Muscle of arm (tissue), 12 donors: ENCODE results near the gene ABCB9. TPM values are rescaled to one million over a fixed set of nuclear protein-coding genes. Genes with fewer than 3 reads are reported as not detected.
"Not testable (repeated sequence)": the region's sequence is repeated elsewhere in the genome, so short reads cannot be mapped to it uniquely, and the experiment has no call there.

Experiments used
- DNase-seq: peaks from one replicate; pipeline ENCODE4 v3.0.0-alpha.2; 2013
- polyA plus RNA-seq, 12 donors: library from polyadenylated mRNA; unstranded; fragments of 120-200 nt; gene quantifications; one replicate each; pipeline ENCODE4 v1.2.1, GENCODE V29; 2013; ENCODE audit not compliant: insufficient read length in 12 of 12

Gene ABCB9
- polyA plus RNA-seq, 12 donors = 2.4 to 5.3 (median 3.2) TPM; not detected in 2

DNA sequence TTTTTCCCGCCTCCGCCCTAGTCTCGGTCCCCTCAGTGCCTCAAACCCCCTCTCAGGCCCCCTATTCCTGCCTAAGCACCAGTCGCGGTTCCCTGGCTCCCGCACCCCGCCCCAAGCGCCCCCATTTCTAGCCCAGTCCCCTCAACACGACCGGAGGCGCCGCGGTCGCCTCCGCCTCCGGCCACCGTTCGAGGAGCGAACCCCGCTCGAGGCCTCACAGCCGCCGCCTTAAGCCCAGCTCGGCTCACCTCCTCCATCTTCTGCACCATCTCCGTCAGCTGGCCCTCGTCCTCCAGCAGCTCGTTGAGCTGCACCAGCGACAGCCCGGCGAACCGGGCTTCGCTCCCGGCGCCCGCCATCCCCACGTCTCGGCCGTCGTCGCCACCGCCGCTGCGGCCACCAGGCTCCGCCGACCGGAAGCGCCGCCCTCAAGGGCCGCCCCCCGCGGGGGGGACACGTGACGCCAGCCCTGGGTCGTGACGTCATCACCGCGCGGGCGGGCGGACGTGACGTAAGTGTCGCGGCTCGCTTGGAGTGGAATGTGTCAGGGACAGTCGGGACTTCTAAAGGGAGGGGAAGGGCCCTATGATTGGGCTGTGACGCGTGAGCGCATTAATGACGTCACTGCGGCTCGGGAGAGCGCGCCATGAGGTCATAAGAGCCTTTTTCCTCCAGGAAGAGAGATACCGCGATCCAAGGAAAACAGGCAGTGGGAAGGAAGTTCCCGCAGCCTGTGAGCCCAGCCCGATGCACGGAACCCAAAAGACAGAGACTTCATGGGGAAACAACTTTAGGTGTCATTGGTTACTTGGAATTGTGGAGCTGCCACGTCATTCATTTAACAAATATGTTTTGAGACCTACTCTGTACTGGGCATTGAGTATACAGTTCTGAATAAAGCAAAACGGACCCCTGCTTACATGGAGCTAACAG, 70.3 kb downstream of the ABCB9 start, which contains the start of gene VPS37B:
TSS of gene VPS37B (minus strand) at position 421 of the 933 bp plus-strand sequence. CDS start at position 359, 62 bp downstream.
- peak; percentile 85 for DNase-seq

DNA sequence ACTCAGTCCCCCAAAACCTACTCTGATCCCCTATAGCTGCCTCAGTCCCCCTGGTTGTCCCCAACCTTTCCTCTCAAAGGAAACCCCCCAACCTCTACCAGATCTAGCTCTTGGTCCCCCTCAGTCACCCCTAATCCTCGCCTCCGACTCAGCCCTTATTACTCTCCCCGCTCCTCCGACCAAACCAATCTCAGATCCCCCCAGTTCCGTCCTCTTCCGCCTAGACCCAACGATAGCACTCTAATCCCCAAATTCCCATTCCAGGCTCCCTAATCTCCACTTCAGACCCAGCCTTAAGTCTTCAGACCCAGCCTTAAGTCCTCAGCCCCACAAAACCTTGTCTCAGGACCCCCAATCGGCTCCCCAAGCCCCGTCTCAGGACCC, 71.0 kb downstream of the ABCB9 start:
- DNase-seq = no peak

DNA sequence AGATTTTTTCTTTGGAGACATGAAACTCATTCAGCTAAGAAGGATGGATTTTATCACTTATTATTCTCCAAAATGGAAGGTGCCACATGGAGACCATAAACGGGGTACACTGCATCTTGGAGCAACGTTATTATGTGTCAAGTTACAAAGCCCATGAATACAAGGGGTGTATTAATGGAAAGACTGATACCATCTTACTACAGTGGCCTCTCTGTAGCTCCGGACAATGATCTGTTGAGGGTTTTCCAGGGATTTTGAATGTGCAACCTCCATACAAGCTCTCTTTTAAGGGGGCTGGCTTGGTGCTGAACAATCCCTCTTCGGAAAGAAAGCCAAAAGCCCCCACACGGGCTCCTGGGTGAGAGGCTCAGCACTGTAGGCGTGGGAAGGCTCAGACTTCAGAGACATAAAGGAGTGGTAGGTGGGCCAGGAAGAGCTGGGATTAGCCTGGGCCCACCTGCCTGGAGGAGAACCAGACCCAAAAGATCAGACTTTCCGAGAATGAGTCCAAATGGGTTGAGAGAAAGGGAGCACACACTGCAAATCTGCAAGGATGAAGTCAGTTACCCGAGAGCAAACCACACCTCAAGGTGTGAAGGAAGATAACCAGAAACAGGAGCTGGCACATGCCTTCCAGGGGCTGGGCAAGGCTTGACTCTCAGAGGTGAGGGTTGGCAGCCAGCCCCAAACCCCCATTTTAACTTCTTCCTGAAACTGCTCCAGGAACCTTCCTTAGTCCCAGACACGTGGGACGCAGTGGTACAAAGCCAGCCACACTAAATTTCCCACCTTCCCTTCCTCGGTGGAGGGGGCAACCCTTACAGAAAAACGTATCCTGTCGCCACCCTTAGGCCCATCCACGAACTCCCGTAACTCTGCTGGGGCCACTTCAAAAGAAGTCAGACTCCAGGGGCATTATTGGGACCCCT, 71.8 kb downstream of the ABCB9 start:
- DNase-seq = no peak

DNA sequence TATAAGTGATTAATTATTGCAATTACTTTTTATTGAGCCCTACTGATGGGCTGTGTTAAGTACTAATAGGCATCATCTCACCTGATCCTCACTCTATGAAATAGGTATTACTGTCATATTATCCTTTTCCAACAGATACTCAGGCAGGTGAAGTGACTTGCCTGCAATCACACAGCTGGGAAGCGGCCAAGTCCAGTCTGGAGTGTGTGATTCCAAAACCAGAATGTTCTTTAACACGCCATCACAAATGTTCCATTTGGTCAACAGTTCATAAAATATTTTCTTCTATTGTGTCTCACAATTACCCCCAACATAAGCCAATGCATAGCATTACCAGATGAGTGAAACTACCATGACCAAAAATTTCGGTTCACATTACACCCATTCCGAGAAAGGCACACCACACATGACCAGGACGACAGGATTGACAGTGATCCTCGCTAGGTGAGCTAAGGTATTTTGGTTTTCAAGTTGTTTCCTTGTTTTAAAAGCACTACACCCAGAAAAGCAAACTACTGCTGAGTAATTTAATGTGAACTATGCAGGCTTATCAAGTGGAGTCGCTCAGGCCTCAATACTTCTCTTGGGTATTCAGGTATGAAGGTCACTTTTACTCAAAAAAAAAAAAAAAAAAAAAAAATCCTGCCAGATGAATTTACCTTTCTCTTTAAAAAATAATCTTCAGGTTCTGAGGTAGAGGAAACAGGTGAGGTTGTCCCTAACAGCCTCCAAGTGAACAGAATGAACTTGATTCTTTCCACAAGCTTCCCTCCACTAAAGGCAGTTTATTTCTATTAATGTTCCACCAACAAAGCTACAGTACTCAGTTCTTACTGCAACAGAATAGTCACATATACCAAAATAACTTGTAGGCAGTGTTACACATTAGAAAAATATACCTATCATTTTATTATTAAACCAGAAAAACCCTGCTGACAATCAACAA, 72.8 kb downstream of the ABCB9 start:
- no peak for DNase-seq

DNA sequence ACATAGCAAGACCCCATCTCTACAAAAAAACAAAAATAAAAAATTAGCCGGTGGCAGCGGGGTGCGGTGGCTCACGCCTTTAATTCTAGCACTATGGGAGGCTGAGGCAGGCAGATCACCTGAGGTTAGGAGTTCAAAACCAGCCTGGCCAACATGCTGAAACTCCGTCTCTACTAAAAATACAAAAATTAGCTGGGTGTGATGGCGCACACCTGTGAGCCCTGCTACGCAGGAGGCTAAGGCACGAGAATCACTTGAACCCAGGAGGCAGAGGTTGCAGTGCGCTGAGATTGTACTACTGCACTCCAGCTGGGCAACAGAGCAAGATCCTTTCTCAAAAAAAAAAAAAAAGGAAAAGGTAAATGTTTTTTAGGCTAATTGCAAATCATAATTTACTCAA, 73.5 kb downstream of the ABCB9 start:
- not testable (repeated sequence) for DNase-seq

DNA sequence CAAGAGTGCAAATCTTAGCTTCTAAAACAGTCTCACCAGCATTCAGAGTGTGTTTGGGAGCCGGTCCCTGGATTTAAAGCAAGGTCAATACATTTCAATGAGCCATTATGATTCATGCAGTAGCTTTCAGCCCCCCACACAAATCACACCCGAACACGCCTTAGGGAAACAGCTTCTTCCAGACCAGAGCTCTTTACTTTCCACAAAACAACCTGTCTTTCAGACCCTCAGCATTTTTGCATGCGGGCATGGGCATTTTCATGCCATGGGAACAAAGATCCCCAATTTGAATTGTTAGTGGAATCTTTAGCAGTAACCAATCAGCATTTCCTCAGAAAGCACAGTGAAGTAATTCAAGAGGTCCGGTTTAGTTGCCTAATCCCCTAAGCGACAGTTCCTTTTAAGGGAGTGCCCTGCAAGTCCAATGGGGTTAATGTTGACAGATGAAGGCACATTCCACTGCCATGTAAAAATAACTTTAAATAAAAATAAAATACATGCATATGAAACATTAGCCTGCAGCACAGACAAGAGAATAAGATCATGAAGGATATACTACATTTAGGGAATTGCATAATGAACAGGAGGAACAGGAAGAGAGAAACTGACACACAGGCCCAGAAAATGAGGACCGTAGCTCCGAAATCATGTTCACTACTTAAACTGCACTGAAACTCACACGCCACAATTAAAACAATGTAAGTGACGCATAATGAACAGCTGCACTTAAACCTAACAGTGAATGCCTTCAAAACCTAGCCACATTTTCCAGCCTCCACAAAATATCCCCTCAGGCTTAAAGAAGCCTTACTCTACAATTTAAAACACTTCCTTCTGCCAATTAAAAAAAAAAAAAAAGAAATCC, 74.4 kb downstream of the ABCB9 start:
- DNase-seq = no peak

DNA sequence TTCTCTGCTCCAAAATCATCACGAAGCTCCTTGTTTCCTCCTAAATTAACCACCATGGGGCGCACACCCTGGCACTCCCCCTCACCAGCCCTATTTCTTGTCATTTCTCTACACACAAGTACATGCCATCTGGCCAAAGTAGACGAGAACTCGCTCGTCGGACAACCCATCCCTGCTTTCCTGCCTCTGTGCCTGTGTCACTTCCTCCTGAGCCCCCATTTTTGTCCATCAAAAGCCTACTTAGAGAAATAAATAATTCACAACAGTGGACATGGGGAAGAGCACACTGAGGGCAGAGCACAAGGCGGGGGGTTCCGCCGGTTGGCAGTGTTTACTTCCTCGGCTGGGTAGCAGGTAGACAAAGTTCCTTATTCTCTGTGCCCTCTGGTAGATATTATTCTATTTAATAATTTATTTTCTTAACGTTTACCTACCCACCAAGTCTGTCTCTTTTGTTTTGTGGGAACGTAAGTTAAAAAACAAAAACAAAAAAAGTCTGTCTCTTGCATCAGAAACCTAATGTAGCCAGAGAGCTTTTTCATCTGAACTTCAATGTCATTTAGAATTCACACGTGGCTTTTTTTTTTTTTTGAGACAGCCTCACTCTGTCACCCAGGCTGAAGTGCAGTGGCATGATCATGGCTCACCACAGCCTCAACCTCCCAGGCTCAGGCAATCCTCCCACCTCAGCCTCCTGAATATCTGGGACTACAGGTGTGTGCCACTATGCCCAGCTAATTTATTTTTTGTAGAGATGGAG, 76.3 kb downstream of the ABCB9 start:
- no peak for DNase-seq

DNA sequence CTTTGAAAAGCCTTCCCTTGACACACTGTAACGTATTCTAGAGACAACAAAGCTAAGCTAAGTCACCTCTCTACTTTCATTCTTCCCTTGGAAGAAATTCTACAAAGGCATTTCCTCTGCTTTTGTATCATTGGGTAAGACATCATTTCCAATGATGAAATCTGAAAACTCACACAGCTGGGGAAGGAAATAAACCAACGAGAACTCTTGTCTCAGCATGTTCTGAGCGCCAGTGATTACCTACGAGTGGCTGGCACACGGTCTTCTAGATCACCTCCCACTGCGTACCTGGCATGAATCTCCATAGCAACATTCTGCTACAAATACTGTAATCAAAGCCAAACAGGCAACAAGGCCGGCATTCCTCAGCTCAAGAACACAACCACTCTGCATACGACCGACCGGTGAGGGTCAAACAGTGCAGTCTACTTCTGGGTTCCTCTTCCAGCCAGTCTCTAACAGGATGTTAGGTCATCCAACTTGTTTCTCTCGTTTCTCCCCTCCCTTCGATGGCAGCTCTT, 78.0 kb downstream of the ABCB9 start:
- DNase-seq = no peak

DNA sequence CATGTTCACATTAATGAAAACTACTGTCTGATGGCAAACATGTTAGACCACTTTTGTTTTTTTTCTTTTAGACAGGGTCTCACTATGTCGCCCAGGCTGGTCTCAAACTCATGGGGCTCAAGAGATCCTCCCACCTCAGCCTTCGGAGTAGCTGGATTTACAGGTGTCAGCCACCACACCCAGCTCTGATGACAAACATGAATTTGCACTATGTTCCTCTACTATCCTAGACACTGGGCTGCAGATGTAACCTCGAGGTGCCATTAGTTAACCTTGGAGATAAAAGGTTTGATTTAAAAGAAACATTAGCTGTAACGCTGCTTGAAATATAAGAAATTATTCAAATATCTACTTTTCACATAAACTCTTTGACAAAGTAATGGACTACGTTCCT, 78.4 kb downstream of the ABCB9 start:
- no peak for DNase-seq

DNA sequence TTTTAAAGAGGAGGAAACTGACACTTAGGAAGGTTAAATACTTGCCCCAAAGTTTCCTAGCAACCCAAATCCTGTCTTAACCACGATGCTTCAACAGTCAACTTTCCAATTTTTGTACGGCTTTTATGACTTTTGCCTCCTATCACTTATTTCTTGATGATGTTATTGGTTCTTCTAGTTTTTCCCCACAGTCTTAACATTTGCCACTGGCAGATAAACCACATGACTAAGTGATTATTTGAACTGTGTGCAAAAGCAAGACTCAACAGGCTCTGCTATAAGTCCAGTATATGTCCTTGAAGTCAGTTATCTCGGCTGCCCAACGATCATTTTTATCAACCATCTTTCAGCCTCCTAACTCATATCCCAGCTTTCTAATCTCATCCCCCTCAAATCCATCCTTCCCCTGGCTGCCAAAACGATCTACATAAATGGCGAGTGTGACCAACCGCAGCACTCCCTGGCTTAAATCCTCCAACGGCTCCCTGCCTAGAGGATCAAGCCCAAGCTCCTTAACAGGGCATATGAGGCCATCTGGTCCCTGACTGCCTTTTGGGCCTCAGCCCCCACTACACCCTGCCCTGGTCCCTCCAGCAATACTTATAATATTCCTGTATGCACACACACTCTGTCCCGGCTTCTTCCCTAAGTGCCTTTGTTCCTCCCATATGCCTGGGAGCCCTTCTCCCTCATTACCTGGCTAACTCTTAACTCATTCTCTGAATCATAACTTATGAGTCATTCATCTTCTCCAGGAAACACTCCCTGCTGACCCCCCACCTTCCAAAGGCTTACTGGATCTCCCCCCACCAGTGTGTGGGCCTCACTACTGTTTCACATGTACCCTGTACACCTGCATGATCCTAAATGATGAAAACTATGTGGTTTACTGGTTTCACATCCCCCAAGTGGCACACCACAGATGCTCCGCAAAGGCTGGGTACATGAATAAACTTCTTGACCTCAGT, 79.1 kb downstream of the ABCB9 start:
- DNase-seq = no peak

DNA sequence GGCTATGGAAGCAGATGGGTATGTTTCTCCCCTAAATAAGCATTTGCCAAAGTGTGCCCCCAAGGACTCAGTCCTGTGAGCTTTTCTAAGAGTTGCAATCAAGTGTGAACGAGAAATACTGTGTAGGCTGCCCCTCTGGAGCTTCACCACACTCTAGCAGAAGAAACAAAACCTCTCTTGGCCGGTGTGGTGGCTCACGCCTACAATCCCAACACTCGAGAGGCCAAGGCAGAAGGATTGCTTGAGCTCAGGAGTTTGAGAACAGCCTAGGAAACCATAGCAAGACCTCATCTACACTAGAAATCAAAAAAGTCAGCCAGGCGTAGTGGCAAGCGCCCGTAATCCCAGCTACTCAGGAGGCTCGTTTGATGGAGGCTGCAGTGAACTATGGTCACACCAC, 80.1 kb downstream of the ABCB9 start:
- no peak for DNase-seq

DNA sequence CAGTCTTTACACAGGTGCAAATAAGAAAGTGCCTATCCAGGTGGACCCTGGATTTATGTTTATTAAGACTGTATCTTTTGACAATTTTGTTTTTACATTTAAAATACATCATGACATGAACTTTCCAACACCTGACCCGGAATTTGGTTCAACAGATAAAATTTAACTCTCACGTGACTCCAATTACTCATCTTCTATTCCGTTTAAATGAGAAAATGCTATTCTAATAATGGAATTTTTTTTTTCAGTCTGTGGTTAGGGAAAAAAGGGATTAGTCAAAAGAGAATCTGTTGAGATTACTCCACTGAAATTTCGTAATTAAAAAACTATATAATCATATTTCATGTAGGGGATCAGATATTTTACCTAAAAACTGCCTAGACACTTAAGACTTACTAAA, 81.4 kb downstream of the ABCB9 start:
- DNase-seq = no peak

DNA sequence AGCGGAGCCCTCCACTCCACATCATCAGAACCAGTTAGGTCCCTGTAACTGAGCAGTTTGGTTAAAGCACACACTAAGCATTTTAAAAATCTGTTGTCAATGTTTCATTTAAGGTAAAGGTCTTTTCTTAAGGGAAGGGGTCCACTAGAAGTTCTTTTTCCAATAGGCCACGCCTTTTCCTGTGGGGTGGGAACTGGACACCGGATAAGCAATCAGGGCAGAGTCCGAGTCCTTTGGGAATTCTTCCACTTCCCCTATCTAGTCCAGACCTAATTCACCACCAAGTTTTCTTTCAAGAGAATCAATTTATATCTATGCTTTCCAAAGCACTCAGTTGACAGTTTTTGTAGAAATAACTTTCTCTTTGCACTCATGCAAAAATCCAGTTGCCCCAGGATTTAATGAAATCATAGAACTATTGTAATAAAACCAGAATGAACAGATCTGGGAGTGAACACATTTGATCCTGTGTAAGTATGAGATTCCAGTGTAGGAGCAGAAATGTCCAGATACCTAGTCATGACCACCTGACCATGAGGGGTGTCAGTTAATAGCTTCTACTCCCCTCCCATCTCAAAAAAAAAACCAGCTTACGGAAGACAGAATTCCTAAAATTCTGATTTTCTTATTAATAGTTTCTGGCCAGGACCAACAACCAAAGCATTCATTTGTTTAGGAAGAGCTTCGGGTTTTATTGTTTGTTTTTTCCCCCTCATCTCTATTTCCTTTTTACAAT, 82.0 kb downstream of the ABCB9 start:
- DNase-seq = no peak

DNA sequence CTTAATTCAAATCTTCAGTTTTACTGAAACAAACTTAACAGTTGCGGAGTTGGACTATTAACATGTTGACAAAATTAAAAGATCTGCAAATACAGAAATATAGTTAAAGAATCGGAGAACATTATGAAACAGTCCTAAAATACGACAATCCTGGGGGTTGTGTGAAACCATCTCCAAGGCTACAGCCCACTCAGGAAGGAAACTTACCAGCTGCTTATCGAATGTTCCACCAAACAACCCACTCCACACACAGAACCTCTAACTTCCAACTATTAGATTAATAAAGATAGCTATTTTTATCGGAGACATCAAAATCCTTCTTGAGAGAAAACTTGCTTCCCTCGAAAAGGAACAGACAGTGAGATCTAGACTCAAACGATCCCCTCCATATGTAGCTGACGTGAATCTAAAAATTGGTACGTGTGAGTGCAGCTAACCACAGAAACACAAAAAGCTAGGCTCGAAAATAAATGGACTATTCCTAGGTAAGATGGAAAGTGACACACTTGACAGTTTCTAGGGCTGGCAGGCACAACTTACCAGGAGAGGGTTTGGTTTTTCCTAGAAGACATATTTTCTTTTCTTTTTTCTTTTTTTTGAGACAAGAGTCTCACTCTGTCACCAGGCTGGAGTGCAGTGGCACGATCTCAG, 83.2 kb downstream of the ABCB9 start:
- no peak for DNase-seq

DNA sequence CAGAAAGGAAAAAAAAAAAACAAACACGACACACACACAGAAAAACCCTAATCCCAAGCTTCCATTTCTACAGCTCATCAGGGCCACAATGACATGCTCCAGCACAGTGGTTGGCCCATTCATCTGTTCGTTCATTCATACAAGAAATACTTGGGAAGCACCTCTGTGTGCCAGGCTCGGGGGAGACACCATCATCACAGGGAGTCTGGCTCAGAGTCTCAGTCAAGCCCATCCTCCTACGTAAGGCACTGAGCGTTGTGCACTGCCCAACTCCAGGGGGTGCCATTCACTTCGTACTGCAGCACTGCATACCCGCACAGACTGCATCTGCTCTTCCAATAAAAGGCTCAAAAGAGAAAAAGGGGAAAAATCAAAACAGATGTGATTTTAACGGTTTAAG, 85.6 kb downstream of the ABCB9 start:
- no peak for DNase-seq

DNA sequence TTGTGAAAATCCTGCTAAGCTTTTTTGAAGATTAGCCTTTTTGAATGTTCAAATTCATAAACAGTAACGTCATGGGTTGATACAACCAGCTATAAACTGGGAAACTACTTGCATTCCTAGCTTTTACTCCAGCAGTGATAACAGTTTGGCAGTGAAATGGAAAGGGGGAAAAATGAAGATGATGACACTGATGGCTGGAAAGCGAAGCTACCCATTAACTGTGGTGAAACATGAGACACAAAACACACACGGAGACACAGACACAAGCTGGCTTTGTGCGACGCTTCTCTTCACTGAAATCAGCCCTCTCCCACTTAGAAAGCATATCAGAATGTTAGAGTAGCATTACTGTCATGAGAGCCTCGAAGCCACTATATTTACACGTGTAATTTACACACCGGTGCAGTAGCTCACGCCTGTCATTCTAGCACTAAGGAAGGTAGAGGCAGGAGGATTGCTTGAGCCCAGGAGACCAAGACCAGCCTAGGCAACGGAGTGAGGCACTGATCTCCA, 86.1 kb downstream of the ABCB9 start:
- no peak for DNase-seq
